ENCODE measurements around the gene ARPIN.

GRCh38 chr15:89903015-89903857, 9.5 kb downstream of the ARPIN start:
- no peak for TF ChIP-seq CTCF (IDR thresholded peaks at IDR 0.05)
- no peak for TF ChIP-seq POLR2A (IDR thresholded peaks at IDR 0.05)

All from thyroid gland (tissue), 4 donors.